Endometrial microvascular endothelial cells (primary cell): ENCODE data around the gene APBA2. TPM values are rescaled to one million over a fixed set of nuclear protein-coding genes. Genes with fewer than 3 reads are reported as not detected.

Experiments used
- in situ Hi-C: cut with HindIII; loops from 2 replicates; pipeline ENCODE4 v1.10.0; 2017; ENCODE audit warnings: low sequenced_read_pairs, low pct_unique_long_range_greater_than_20kb; ENCODE audit errors: inconsistent ontology term
- total RNA-seq: library from RNA; depleted of rRNA; stranded (reverse); fragments of >200 nt; gene quantifications from one replicate; pipeline ENCODE4 v1.2.3, GENCODE V29; 2015; ENCODE audit errors: inconsistent ontology term

The APBA2 gene
- total RNA-seq, 1 donor from 2014 or later: 18.6 TPM

DNA sequence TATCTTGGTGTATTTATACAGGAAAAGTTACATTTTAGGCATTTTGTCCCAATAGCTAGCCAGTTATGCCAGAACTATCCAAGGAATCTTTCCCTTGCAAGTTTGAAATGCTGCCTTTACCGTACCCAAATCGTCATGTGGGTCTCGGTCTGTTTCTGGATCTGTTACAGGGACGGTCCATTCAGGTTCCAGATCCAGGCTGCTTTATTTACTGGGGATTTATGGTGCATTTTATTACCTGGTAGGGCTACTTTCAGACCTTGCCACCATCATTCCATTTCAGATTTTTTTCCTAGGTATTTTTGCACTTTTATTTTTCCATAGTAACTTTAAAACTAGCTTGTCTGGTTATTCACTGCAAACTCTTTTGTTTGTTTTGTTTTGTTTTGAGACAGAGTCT is 197.4 kb downstream of the APBA2 start:
- in situ Hi-C loops: no loop called here

DNA sequence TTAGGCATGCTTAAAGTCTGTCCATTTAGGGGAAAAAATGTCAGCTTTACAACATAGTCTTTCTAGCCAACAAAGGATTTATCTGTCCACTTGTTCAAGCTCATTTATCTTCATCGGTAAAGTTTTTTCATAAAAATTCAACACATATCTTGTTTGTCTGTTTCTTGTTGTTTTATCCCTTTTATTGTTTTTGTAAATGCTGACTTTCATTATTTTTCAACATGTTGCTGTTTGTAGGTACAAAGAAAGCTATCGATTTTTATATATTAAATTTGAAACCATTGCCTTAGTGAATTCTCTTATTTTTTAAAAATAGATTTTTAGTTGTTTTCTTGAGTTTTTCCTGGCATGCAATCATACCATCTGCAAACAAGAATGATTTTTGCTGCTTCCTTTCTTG is 198.1 kb downstream of the APBA2 start:
- in situ Hi-C loops: no loop called here

DNA sequence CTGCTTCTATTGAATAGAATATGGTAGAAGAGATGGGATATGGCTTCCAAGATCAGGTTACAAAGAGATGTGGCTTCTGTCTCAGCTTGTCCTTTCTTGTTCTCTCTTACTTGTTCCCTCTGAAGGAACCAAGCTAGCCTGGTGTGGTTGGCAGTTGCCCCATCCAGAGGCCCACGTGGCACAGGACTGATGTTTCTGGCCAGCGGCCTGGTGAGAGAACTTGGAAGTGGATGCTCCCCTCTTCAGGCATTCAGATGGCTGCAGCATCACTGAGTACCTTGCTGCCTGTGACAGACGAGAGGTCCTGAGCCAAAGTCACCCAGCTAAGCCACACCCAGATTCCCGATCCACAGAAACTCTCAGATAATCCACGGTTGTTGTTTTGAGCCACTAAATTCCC is 200.2 kb downstream of the APBA2 start:
- in situ Hi-C loops: no loop called here

DNA sequence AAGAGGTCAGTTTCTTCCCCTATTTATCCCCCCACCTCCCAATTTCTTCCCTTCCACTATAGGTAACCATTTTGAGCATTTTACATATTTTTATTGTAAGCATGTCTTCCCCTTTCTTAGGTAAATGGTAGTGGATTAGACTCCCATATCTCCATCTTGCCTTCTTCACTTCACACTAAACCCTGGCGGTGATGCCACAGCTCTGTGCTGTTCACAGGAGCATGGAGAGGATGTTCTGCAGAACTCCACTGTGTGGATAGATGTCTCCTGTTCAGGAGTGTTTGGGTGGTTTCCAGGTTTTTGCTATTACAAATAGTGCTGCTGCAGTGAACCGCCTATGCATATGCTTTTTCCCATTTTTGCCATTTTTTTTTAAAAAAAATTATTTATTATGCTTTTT is 201.1 kb downstream of the APBA2 start:
- in situ Hi-C loops: no loop called here

DNA sequence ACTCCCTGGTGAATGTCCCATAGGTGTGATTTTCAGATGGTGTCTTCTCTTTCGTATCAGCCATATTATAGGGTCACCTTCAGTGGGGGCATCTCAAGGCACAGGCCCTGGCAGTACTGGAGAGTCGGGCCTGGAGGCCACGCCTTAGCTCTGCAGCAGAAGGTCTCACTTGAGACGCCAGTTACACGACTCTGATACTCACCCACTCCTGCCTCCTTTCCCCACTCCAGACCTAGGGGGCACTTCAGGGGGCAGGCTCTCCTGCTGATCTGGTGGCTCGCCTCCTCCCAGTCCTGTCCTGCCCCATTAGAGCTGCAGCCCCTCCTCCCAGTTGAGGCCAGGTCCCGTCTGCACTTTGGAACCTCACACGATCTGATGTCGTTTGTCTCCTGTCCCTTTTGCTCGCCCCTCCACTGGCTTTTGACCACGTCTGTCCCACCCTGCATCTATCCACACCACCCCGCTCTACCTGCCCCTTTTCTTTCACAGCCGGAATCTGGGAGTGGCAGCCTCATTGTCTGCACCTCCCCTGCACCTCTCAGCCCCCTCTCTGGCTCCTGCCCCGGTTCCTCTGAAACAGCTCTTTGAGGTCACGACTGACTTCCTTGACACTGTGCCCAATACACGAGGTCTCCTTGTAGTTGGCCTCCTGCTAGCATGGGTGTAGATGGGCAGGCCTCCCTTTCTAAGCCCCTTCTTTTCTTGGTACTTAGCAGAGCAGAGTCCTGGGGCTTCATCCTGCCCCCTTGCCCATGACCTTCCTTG is 201.9 kb downstream of the APBA2 start:
- in situ Hi-C loops: no loop called here

DNA sequence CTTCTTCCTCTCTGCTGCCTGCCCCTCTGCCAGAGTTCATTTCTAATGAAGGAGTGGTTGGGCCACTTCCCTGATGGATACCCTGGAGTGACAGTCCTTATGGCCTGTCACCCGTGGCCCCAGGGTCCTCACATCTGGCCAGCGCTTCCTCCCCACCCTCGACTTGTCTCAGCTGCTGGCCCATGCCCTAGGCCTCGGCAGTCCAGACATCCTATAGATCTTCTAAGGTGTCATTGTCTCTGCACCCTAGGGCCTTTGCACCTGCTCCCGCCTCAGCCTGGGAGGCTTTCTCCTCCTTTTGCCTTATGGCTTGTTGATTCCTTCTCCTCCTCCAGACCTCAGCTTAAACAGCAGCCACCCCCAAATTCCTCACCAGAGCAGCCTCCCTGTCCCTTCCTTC is 202.9 kb downstream of the APBA2 start:
- in situ Hi-C loops: no loop called here

DNA sequence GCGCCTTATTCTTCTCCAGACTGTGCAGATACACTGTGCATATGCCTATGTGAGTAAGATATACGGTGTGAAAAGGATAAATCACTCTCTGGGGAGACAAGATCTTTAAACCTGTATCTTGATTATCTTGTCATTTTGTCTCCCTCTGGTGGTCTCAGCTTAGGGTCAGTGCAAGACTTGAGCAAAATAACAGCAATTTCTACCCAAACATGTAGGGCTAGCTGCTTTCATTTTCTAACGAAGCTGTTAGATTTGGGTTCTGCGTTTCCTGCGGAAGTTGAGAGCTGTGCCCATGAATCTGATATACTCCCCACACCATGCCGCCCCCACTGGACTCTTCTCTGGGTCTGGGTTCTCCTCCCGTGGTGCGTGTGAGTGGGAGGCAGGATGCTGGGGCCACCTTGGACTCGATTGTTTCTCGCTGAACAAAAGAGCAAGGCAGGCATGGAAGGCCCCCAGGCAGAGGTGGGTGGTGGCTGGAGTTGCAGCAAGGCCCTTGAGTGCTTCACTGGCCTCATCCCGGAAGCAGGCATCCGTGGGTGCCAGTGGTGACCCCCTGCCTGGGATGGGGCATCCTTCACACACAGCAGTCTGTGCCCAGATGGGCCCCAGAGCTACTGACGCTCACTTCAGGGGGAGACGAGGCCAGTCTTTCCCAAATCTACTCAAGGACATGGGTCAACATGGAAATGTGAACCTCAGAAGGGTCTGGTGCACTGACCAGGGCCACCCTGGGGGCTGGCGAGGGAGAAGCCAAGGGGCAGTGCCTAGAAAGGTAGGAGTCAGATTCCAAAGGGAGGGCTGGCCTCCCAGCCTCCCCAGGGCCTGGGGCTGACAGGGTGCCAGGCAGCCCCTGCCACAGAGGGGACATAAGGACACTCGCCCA is 204.2 kb downstream of the APBA2 start:
- in situ Hi-C loops: no loop called here

DNA sequence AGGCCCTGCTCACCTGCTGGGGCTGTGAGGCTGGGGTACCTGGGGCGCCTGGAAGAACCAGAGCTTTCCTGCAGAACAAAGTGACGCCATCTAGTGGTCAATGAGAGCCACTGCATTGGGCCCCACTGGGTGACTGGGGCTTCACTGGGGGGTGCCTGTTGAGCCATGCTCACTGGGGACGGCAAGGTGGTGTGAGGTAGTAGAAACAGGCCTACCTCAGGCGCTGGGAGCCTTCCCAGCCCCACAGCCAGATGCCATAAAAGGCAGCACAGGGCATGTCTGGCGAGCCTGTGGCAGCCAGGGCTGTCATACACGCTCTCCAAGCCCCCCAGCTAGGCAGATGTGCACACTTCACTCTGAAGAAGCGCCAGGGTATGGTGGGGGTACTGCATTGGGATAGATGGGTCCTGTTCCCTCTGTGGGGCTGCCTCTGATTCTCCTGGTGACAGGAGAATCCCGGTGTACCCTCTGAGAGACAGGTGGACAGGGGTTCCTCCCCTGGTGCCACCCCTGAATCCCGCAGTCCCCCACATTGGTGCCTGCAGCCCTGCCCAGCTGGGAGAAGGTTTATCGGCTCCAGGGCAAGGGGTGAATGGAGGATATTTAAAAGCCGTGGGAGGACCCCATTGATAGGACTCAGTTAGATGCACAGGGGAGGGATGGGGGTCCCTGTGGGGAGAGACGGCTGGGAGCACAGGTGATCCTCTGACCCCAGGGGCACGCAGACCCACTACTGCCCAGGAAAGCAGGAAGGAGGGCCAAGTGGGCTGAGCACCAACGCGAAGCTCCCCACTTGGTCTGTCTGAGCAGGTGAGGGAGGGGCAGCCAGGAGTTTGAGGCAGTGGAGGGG is 205.1 kb downstream of the APBA2 start:
- in situ Hi-C loops: no loop called here

DNA sequence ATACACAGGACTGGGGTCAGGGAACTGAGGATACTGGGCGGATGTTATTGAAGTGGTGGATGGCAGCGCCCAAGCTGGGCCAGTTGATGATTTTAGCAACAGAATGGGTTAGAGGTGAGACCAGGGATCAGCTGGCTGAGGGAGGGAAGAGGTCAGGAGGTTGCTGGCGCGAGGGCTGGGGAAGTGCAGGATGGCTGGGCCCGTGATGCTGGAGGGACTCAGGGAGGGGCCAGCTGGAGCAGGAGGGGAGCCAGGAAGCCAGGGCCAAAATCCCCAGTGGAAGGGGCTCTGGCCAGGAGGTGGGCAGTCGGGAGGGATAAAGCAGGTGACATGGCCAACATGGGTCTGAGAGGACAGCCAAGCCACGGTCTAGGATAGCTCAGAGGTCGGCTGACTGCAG is 205.9 kb downstream of the APBA2 start:
- in situ Hi-C loops: no loop called here

DNA sequence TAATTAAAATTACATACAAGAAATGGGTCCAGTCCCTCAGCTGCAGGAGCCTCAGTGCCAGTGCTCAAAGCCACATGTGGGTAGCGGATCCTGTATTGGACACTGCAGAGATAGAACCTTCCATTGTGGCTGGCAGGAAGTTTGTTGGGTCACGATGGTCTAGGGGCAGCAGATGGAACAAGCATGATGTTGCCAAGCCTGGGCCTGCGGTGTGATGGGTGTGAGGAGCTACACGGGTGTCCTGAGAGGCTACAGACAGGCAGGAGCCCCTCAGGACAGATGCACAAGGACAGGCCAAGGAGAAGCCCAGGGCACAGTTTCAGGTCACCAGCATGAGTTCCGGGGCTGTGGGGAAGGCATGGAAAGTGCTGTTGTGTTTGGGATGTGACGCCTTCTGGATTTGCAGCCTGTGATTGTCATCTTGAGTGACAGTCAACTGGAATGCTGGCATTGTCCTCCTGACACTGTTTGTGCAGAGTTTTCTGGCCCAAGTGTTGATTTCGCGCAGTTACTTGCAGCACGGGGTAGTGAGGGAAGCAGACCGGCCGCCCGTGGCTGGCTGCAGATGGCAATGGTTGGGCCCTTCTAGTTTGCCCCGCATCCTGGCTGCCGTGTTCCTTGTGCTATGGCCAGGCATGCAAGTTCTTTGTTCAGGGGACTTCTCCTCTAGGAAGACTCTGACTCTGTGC is 206.7 kb downstream of the APBA2 start:
- in situ Hi-C loops: no loop called here

DNA sequence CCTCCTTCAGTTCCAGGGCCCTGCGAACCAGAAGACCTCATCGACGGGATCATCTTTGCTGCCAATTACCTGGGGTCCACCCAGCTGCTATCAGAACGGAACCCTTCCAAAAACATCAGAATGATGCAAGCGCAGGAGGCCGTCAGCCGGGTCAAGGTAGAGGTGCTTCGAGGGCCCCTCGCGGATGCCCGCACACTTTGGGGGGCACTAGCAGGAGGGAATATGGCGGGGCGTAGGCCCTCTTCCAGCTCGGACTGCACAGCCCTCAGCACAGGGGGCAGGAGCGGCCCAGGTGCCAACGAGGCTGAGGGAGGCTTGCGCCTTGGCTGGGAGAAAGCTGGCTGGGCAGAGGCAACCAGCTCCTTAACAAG is 207.3 kb downstream of the APBA2 start:
- in situ Hi-C loops: no loop called here

DNA sequence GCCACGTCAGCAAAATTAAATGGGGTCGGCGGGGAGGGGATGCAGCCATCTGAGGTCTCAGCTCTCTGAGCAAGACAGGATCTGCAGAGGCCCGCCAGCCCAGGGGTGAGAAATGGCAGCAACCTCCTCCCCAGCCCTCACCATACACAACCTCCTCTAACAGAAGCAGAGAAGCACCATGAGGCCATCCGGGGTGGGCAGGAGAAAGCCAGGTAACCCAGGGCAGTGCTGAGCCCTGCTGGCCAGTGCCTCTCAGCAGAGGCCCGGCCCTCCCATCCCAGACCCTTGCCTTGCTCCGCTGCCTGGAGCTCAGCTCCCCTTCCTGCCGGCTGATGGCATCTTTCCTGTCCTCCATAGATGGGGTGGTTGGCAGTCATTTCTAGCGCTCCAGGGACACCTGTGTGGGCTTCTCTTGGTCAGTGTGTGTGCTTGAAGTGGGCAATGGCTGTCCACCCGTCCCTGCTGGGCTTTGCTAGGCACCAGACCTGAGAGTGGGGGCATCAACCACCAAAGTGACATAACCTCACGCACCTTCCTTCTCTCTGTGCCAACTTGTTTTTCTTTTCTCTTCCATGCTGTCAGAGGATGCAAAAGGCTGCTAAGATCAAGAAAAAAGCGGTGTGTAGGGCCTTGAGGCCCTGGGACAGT is 208.0 kb downstream of the APBA2 start:
- in situ Hi-C loops: no loop called here

DNA sequence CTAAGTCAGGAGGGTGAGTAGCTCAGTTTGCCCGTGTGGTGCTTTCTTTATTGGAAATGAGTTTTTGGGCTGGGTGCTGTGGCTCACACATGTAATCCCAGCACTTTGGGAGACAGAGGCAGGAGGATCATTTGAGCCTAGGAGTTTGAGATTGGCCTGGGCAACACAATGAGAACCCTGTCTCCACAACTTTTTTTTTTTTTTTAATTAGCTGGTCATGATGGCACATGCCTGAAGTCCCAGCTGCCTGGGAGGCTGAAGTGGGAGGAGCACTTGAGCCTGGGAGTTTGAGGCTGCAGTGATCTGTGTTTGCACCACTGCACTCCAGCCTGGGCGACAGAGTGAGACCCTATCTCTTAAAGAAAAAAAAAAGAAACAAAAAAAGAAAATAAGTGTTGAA is 208.9 kb downstream of the APBA2 start:
- in situ Hi-C loops: no loop called here

DNA sequence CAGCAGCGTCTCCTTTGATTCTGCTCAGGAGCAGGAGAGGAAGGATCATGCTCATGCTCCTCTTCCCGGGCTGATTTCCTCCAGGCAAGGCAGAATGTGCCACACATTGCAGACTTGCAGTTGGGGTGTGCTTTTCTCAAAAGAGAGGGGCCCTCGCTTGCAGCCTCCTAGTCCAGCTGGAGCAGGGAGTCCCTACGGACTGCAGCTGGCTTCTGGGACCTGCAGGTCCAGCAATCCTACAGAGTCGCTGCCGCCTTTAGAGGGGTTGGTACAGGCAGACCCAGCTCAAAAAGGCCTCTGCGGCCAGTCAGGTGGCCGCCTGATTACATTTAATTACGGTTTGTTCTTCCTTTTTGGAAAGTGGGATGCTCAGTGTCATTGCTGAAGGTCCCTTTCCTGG is 210.0 kb downstream of the APBA2 start:
- in situ Hi-C loops: no loop called here

DNA sequence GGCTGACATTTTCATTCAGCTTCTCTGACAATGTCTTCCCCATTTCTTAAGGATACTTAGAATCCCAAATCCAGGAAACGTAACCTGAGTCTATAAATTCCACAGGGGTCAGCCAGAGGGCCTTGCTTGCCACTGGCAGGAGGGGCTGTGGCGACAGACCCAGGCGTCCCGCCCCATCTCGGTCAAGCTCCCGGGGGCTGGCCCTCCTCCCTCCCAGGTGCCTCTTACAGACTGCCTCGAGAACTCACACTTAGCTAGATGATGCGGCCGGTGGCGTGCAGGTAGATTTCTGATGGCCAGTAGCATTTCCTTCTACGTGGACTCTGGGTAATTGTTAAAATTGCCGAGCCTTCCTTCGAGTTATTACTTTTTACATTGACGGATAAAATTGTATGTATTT is 211.4 kb downstream of the APBA2 start:
- in situ Hi-C loops: no loop called here

DNA sequence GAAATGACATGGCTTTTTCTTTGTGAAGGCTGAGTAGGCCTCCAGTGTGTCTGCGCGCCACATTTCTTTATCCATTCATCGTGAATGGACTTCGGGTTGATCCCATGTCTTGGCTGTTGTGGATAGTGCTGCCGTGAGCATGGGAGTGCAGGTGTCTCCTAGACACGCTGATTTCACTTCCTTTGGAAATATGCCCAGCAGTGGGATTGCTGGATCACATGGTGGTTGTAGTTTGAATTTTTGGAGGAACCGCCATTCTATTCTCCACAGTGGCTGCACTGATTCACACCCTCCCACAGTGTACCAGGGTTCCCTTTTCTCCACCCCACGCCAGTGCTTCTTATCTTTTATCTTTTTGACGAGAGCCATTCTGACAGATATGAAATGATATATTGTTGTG is 212.2 kb downstream of the APBA2 start:
- in situ Hi-C loops: no loop called here

DNA sequence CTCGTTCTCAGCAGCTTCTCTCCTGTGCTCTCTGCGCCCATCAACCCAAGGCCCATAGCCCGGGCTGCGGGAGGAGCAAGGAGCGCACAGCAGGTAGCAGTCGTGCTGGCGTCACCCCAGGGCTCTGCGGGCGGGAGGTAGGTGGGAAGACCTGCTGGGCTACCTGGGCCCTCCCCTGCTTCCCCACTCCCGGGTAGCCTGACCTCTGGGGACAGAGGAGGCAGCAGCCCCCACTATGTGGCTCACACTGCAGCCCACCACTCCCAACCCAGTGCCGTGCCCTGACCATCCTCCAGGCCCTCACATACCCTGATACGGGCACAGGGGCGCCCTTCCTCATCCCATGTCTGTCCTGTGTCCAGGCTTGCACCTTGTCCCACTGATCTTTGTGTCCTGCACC is 212.9 kb downstream of the APBA2 start:
- in situ Hi-C loops: no loop called here

DNA sequence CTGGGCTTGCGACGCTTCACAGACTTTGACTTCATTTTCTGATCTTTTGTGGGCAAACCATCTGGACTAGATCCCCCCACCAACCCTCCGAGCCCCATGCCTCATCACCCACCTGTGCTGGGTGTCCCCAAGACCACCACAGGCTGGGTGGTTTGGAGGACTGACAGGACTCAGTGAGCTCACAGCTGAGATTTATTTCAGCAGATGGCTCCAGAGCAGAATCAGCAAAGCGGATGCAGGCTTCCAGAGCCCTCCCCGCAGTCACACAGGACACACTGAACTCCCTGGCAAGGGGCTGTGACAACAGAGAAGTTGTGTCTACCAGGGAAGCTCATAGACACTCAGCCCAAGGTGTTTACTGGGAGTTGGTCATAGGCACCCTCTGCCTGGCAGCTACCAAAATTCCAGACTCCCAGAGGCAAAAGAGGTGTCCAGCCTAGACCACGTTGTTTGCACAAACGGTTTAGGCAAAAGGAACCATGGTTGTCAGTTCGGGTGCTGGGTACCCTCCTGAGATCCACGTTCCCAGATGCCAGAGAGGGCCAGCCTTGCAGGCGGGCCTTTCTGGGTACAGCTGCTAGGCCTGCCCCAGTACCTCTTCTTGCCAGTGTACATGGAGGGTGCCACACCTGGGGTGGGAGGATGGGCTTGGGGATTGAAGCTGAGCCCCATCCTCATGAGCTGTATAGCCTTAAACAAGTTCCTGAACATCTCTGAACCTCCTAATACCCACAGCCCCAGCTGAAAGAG is 213.5 kb downstream of the APBA2 start:
- in situ Hi-C loops: no loop called here
